Measurements from ENCODE around the gene SMAD6.

The SMAD6 gene

GRCh38 chr15:66827039-66827697 lies 125.1 kb downstream of the SMAD6 start:
- TF ChIP-seq GATA2 (IDR thresholded peaks at IDR 0.05; ENCODE audit: low read depth, low read length) (no peak), GATA3 (IDR thresholded peaks at IDR 0.05; ENCODE audit: low read depth, low read length) (no peak)

DNA sequence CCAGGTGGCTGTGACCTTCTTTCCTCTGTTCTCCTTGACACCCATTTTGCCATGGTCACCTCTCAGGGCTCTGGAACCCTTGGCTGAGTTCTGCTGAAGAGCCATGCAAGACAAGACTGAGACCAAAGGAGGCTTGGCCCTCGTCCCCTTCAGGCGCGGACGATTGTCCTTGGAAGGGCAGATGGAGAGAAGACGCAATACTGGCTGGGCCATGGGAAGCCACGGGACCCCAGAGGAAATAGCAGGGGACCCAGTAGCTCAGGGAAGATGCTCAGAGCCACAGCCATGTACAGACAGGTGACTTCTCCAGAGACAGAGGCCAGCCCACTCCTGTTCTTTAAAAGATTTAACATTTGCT lies 125.6 kb downstream of the SMAD6 start:
- TF ChIP-seq GATA3 (IDR thresholded peaks at IDR 0.05; ENCODE audit: low read depth, low read length) (no peak), GATA2 (IDR thresholded peaks at IDR 0.05; ENCODE audit: low read depth, low read length) (no peak)

GRCh38 chr15:66829551-66830121 lies 127.6 kb downstream of the SMAD6 start:
- TF ChIP-seq GATA2 (IDR thresholded peaks at IDR 0.05; ENCODE audit: low read depth, low read length) (no peak), GATA3 (IDR thresholded peaks at IDR 0.05; ENCODE audit: low read depth, low read length) (no peak)

DNA sequence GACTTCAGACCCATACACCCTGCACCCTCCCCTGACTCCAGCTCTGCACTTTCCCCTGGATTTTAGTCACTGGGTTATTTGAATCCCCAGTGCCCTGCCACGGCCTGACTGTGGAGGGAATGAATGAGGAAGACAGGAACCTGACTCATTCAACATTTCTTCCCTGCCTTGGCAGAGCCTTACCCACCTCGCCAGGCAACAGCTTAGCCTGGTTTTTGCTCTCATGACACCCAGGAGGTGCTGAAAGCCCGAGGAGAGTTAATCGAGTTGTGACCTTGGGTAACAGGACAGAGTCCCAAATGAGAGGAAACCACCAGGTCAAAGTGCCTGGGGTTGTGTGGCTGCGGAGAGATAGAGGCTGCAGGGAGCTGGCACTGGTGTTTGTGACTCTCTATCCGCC lies 128.3 kb downstream of the SMAD6 start:
- TF ChIP-seq GATA2 (IDR thresholded peaks at IDR 0.05; ENCODE audit: low read depth, low read length) (no peak), GATA3 (IDR thresholded peaks at IDR 0.05; ENCODE audit: low read depth, low read length) (no peak)

DNA sequence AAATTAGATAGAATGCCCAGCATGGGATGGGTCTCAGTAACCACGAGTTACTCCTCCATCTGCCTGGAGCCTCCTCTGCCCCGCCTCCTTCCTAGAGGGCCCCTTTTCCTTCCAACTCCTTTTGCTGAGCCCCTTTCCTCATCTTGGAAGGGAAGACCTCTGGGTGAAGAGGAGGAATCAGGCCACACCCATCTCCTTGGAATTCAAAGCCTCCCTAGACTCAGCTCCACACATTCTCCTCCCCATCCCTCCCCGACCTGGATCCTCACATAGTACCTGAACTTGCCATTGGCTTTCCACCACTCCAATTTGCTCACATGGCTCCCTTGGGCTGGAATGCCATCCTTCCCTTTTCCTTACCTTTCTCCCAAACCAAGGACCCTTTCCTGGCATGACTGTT lies 128.8 kb downstream of the SMAD6 start:
- no peak for TF ChIP-seq GATA3 (IDR thresholded peaks at IDR 0.05; ENCODE audit: low read depth, low read length)
- TF ChIP-seq GATA2 (IDR thresholded peaks at IDR 0.05; ENCODE audit: low read depth, low read length) = no peak

DNA sequence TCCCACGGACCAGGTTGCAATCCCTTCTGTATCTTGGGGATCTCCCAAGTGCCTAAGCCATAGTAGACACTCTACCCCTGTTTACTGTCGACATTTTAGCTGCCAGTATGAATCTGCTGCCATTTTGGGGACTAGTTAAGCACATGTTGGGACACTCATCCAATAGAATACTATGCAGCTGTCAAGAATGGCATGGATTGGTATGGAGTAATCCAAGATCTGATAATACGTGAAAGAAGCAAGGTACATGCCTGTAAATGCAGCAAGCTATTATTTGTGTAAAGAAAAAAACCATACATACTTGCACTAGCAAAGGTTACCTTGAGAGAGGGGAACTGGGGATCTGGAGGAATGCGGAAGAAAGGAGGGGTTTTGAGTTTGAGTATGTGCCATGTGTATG lies 129.3 kb downstream of the SMAD6 start:
- TF ChIP-seq GATA3 (IDR thresholded peaks at IDR 0.05; ENCODE audit: low read depth, low read length) (no peak), GATA2 (IDR thresholded peaks at IDR 0.05; ENCODE audit: low read depth, low read length) (no peak)

DNA sequence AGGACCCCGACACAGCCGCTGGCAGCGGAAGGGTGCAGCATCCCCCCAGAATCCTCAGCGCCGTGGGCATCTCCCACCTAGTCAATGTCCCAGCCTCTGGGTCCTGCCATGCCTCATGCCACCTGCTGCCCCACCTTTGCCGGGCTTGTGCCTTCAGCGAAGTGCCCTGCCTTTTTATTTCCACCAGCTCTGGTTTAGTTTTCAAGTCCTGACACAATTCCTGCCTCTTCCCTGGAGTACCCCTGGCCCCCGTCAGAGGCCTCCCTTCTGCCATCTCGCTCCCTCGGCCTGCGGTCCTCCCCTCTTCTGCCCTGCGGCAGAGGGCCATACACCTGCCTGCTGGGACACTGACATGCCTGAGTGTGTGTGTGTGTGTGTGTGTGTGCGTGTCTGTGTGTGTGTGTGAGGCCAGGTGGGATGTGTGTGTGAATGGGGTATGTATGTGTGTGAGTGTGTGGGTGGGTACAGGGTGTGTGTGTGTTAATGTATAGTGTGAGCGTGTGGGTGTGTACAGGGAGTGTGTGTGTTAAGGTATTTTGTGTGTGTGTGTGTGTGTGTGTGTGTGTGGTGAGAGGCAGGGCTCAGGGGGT lies 129.9 kb downstream of the SMAD6 start:
- no peak for TF ChIP-seq GATA3 (IDR thresholded peaks at IDR 0.05; ENCODE audit: low read depth, low read length)
- TF ChIP-seq GATA2 (IDR thresholded peaks at IDR 0.05; ENCODE audit: low read depth, low read length) = no peak
